Right ventricle myocardium superior (tissue), 1 donor: ENCODE measurements around the gene ZNF518A. TPM values are rescaled to one million over a fixed set of nuclear protein-coding genes. Genes with fewer than 3 reads are reported as not detected.

Source experiments
- ATAC-seq: fragments of 200-7000 bp; cut with Tn5 transposase; one replicate; pipeline ENCODE4 v1.9.1; 2020; ENCODE audit warnings: mild to moderate bottlenecking; ENCODE audit not compliant: poor library complexity
- DNase-seq: peaks from one replicate; pipeline ENCODE4 v3.0.0-alpha.2; 2020
- intact Hi-C: fragments of 100-400 bp; cut with DNase I; formaldehyde crosslinking; loops from one replicate; pipeline ENCODE4 v1.11.2; 2022
- long read RNA-seq: library from polyadenylated mRNA; unstranded; transcript quantifications from one replicate; pipeline ENCODE4 v2.0.0, GENCODE V29; 2021
- total RNA-seq: library from RNA; stranded (reverse); fragmentation: NEBNext Ultra II Directional; extraction: Animal tissue kit (Norgen Biotek cat#: 25700); gene quantifications from one replicate; pipeline ENCODE4 v1.2.1, GENCODE V29; 2021
- donor health status: DM: no; HTN: yes; CAD: no; lungs with severe emphysema.

The ZNF518A gene
- total RNA-seq: 10.0 TPM
- long read RNA-seq, partial matches to known transcripts: 0 of 3 reads
- long read RNA-seq, other reads (novel, unspliced or antisense): 3 of 3 reads

GRCh38 chr10:96129387-96130325, at the start of gene ZNF518A:
TSS of gene ZNF518A (plus strand) at chr10:96130297. CDS start at chr10:96156323, 26,026 bp downstream.
- intact Hi-C loops: loop anchor here (2.0 kb wide), 1 partner anchor 39 kb away; no protein-coding TSS in a partner anchor
- DNase-seq: peak; percentile 95
- peak; percentile 99 for ATAC-seq

- intact Hi-C loops: no loop called here
- no peak for DNase-seq
- ATAC-seq: peak; percentile 65
Measured at GRCh38 chr10:96082153-96082552, 47.9 kb upstream of the ZNF518A start.

GRCh38 chr10:96082748-96083147, 47.3 kb upstream of the ZNF518A start:
- intact Hi-C loops: no loop called here
- peak; percentile 97 for ATAC-seq
- DNase-seq: no peak

GRCh38 chr10:96089116-96089515, 41.0 kb upstream of the ZNF518A start:
- DNase-seq (no peak), ATAC-seq (no peak)
- intact Hi-C loops: no loop called here

- DNase-seq: peak; percentile 97
- intact Hi-C loops: loop anchor here (2.0 kb wide), 1 partner anchor 39 kb away; no protein-coding TSS in a partner anchor
- ATAC-seq: peak; percentile 100
Measured at GRCh38 chr10:96089670-96090462, 40.2 kb upstream of the ZNF518A start.

- DNase-seq (no peak), ATAC-seq (no peak)
- intact Hi-C loops: loop anchor here (2.0 kb wide), 1 partner anchor 38 kb away; no protein-coding TSS in a partner anchor
Measured at GRCh38 chr10:96090463-96090800, 39.7 kb upstream of the ZNF518A start.

- intact Hi-C loops: no loop called here
- ATAC-seq (no peak), DNase-seq (no peak)
Measured at GRCh38 chr10:96092999-96093767, 36.9 kb upstream of the ZNF518A start.

GRCh38 chr10:96093948-96094347, 36.1 kb upstream of the ZNF518A start:
- ATAC-seq (no peak), DNase-seq (no peak)
- intact Hi-C loops: no loop called here

GRCh38 chr10:96096958-96097357, 33.1 kb upstream of the ZNF518A start:
- intact Hi-C loops: no loop called here
- no peak for ATAC-seq
- DNase-seq: no peak

- DNase-seq: no peak
- intact Hi-C loops: no loop called here
- no peak for ATAC-seq
Measured at GRCh38 chr10:96097865-96098264, 32.2 kb upstream of the ZNF518A start.

- intact Hi-C loops: no loop called here
- DNase-seq (no peak), ATAC-seq (no peak)
Measured at GRCh38 chr10:96107623-96108038, 22.5 kb upstream of the ZNF518A start.

GRCh38 chr10:96112531-96112930, 17.6 kb upstream of the ZNF518A start:
- ATAC-seq: no peak
- no peak for DNase-seq
- intact Hi-C loops: no loop called here

- no peak for ATAC-seq
- no peak for DNase-seq
- intact Hi-C loops: no loop called here
Measured at GRCh38 chr10:96118604-96119450, 11.3 kb upstream of the ZNF518A start.

GRCh38 chr10:96122824-96123223, 7.3 kb upstream of the ZNF518A start:
- intact Hi-C loops: no loop called here
- DNase-seq: no peak
- no peak for ATAC-seq

GRCh38 chr10:96124230-96125141, 5.6 kb upstream of the ZNF518A start:
- peak; percentile 39 for ATAC-seq
- intact Hi-C loops: no loop called here
- no peak for DNase-seq

- ATAC-seq (no peak), DNase-seq (no peak)
- intact Hi-C loops: no loop called here
Measured at GRCh38 chr10:96125142-96125515, 5.0 kb upstream of the ZNF518A start.
